ENCODE data around the gene EXOC6. TPM values are rescaled to one million over a fixed set of nuclear protein-coding genes. Genes with fewer than 3 reads are reported as not detected.

The EXOC6 gene
- total RNA-seq, 1 experiment from 2014 or later = 17.0 TPM

DNA sequence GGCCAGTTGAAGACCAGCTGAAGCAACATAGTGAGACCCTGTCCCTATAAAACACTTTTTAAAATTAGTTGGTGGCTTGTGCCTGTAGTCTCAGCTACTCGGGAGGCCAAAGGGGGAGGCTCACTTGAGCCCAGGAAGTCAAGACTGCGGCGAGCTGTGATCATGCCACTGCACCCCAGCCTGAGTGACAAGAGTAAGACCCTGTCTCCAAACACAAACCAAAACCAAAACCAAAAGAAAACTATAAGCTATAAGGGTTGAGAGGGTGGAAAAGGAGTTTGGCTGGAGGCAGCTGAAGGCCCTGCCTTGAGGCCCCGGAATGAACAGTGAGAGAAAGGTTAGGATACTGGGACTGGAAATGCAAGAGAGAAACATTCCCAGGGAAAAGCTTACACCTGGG is 10.9 kb upstream of the EXOC6 start:
- H3K27ac ChIP-seq (ENCODE audit: low read length) = no peak overlapping the region
- H3K36me3 ChIP-seq (ENCODE audit: control insufficient read depth, insufficient read depth, low read length) = no peaks in the 10 kb centered on the region
- H3K4me3 ChIP-seq (ENCODE audit: low read depth in 2 of 2, low read length in 2 of 2) = no peak overlapping the region
- no peak for ATAC-seq
- BruUV-seq (replicated peaks) = no TSS peak
- no peak for DNase-seq (ENCODE audit: low read depth, low spot score)
- no peaks in the 10 kb centered on the region for H3K9me3 ChIP-seq (ENCODE audit: control insufficient read depth, insufficient read depth, low read depth, low read length)
- TF ChIP-seq, protein P1, sequence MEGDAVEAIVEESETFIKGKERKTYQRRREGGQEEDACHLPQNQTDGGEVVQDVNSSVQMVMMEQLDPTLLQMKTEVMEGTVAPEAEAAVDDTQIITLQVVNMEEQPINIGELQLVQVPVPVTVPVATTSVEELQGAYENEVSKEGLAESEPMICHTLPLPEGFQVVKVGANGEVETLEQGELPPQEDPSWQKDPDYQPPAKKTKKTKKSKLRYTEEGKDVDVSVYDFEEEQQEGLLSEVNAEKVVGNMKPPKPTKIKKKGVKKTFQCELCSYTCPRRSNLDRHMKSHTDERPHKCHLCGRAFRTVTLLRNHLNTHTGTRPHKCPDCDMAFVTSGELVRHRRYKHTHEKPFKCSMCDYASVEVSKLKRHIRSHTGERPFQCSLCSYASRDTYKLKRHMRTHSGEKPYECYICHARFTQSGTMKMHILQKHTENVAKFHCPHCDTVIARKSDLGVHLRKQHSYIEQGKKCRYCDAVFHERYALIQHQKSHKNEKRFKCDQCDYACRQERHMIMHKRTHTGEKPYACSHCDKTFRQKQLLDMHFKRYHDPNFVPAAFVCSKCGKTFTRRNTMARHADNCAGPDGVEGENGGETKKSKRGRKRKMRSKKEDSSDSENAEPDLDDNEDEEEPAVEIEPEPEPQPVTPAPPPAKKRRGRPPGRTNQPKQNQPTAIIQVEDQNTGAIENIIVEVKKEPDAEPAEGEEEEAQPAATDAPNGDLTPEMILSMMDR (IDR thresholded peaks at IDR 0.05) = no peak
- no peak for TF ChIP-seq TCF7L2 (IDR thresholded peaks at IDR 0.05; ENCODE audit: low read depth, low read length)
- H3K4me1 ChIP-seq (ENCODE audit: control insufficient read depth, insufficient read depth, low read length) = no peaks in the 10 kb centered on the region
- POLR2A ChIA-PET = no interaction called here
- CTCF ChIA-PET = interaction anchor here (1.6 kb wide), 1 partner anchor 16 kb away, joined by 4 read pairs; no protein-coding TSS in a partner anchor
- no peaks in the 10 kb centered on the region for H3K27me3 ChIP-seq (ENCODE audit: control insufficient read depth, insufficient read depth, low read length)
- intact Hi-C loops (cut with micrococcal nuclease; ENCODE audit: unreplicated experiment) (no loop called here), in situ Hi-C loops (cut with HindIII; ENCODE audit: low pct_unique_long_range_greater_than_20kb, low sequenced_read_pairs) (no loop called here)

DNA sequence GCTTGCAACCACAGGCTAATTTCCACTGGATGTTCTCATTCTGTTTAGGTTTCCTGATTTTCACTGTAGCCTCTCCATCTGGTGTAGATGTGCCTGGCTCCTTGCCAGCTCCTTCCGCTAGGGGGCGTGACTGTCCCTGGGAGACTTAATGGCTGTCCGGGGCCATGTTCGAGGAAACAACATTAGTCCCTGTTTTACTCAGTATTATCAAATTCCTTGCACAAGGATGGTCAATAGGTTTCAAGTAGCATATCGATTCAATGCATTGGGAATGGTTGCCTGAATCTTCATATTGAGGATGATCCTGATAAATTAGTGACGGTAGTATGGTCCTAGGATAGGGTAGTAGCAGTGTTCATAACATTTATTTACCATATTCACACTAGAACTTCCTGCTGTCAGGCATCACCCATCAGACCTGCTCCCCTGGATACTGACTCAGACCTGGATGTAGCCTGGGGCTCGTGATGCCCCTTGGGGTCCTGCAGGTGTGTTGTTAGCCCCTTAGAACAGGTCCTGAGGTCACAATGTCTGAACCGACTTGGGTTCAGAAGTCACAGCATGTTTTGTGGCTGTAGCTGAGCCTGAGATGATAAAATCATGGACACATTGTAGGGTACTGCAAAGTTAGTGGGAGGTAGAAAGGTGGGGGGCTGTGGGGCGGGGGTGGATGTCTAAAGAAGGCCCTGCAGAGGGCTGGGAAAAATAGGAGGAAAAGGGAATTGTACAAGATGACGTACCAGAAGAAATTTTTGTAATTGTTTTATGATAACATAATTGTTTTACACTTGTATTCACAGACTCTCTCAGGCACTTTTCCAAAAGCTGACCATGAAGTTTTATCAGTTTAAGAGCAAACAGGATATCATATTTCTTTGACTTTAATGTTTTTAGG is 8.9 kb upstream of the EXOC6 start:
- Histone ChIP-seq H3K4me3 (ENCODE audit: low read depth in 2 of 2, low read length in 2 of 2) (no peak overlapping the region), H3K36me3 (ENCODE audit: control insufficient read depth, insufficient read depth, low read length) (no peaks in the 10 kb centered on the region), H3K27me3 (ENCODE audit: control insufficient read depth, insufficient read depth, low read length) (no peaks in the 10 kb centered on the region), H3K9me3 (ENCODE audit: control insufficient read depth, insufficient read depth, low read depth, low read length) (no peaks in the 10 kb centered on the region), H3K27ac (ENCODE audit: low read length) (no peak overlapping the region), H3K4me1 (ENCODE audit: control insufficient read depth, insufficient read depth, low read length) (peaks cover 7% of the 10 kb centered on the region; the same call in 1 of the 2 replicates)
- POLR2A ChIA-PET = no interaction called here
- ATAC-seq (no peak), DNase-seq (ENCODE audit: low read depth, low spot score) (no peak)
- in situ Hi-C loops (cut with HindIII; ENCODE audit: low pct_unique_long_range_greater_than_20kb, low sequenced_read_pairs) = no loop called here
- CTCF ChIA-PET = interaction anchor here (0.7 kb wide), 2 partner anchors 38 to 275 kb away, joined by 5 to 7 read pairs; no protein-coding TSS in a partner anchor
- intact Hi-C loops (cut with micrococcal nuclease; ENCODE audit: unreplicated experiment) = no loop called here
- BruUV-seq (replicated peaks) = no TSS peak
- TF ChIP-seq, protein P1 (IDR thresholded peaks at IDR 0.05) = peak; percentile 64
- TF ChIP-seq, protein P2, sequence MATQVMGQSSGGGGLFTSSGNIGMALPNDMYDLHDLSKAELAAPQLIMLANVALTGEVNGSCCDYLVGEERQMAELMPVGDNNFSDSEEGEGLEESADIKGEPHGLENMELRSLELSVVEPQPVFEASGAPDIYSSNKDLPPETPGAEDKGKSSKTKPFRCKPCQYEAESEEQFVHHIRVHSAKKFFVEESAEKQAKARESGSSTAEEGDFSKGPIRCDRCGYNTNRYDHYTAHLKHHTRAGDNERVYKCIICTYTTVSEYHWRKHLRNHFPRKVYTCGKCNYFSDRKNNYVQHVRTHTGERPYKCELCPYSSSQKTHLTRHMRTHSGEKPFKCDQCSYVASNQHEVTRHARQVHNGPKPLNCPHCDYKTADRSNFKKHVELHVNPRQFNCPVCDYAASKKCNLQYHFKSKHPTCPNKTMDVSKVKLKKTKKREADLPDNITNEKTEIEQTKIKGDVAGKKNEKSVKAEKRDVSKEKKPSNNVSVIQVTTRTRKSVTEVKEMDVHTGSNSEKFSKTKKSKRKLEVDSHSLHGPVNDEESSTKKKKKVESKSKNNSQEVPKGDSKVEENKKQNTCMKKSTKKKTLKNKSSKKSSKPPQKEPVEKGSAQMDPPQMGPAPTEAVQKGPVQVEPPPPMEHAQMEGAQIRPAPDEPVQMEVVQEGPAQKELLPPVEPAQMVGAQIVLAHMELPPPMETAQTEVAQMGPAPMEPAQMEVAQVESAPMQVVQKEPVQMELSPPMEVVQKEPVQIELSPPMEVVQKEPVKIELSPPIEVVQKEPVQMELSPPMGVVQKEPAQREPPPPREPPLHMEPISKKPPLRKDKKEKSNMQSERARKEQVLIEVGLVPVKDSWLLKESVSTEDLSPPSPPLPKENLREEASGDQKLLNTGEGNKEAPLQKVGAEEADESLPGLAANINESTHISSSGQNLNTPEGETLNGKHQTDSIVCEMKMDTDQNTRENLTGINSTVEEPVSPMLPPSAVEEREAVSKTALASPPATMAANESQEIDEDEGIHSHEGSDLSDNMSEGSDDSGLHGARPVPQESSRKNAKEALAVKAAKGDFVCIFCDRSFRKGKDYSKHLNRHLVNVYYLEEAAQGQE (IDR thresholded peaks at IDR 0.05; ENCODE audit: insufficient read depth in 1 of 2, low read depth in 2 of 2, low read length in 1 of 2) = no peak
- TF ChIP-seq TCF7L2 (IDR thresholded peaks at IDR 0.05; ENCODE audit: low read depth, low read length) = no peak
- no peak for TF ChIP-seq POLR2AphosphoS5 (IDR thresholded peaks at IDR 0.05; ENCODE audit: low read depth, low read length)
- TF ChIP-seq SIN3A (IDR thresholded peaks at IDR 0.05; ENCODE audit: borderline replicate concordance, insufficient read depth, low read depth, low read length) = no peak
